Measurements from ENCODE around the gene ATP5PD. TPM values are rescaled to one million over a fixed set of nuclear protein-coding genes. Genes with fewer than 3 reads are reported as not detected.
"Not testable (repeated sequence)": the region's sequence is repeated elsewhere in the genome, so short reads cannot be mapped to it uniquely, and the experiment has no call there.

Gene ATP5PD
- total RNA-seq, 1 donor from 2014 or later = 188 TPM

GRCh38 chr17:75077496-75078283 is 30.9 kb upstream of the ATP5PD start:
- DNase-seq (ENCODE audit: low read depth in 2 of 2) = peak in 1 of 2 donors; percentile 65

GRCh38 chr17:75077072-75077495 is 30.3 kb upstream of the ATP5PD start:
- DNase-seq (ENCODE audit: low read depth in 2 of 2) = no peak

GRCh38 chr17:75075597-75076336 is 29.0 kb upstream of the ATP5PD start:
- no peak for DNase-seq (ENCODE audit: low read depth in 2 of 2)

GRCh38 chr17:75074532-75074931 is 27.8 kb upstream of the ATP5PD start:
- DNase-seq (ENCODE audit: low read depth in 2 of 2) = no peak

- DNase-seq (ENCODE audit: low read depth in 2 of 2) = no peak
Observed at GRCh38 chr17:75073618-75074047, 26.9 kb upstream of the ATP5PD start.

- not testable (repeated sequence) for DNase-seq (ENCODE audit: low read depth in 2 of 2)
Observed at GRCh38 chr17:75072909-75073308, 26.1 kb upstream of the ATP5PD start.

- peak; percentile 27 to 51 for DNase-seq (ENCODE audit: low read depth in 2 of 2)
Observed at GRCh38 chr17:75071478-75072271, 24.9 kb upstream of the ATP5PD start.

GRCh38 chr17:75069783-75070182 is 23.0 kb upstream of the ATP5PD start:
- DNase-seq (ENCODE audit: low read depth in 2 of 2) = peak in 1 of 2 donors; percentile 51

- DNase-seq (ENCODE audit: low read depth in 2 of 2) = no peak
Observed at GRCh38 chr17:75068750-75069149, 22.0 kb upstream of the ATP5PD start.

- no peak for DNase-seq (ENCODE audit: low read depth in 2 of 2)
Observed at GRCh38 chr17:75067856-75068255, 21.1 kb upstream of the ATP5PD start.

- DNase-seq (ENCODE audit: low read depth in 2 of 2) = peak; percentile 83 to 90
Observed at GRCh38 chr17:75065562-75066151, 18.9 kb upstream of the ATP5PD start.

GRCh38 chr17:75064867-75065561 is 18.2 kb upstream of the ATP5PD start:
- no peak for DNase-seq (ENCODE audit: low read depth in 2 of 2)

- DNase-seq (ENCODE audit: low read depth in 2 of 2) = no peak
Observed at GRCh38 chr17:75064460-75064859, 17.7 kb upstream of the ATP5PD start.

GRCh38 chr17:75064040-75064439 is 17.3 kb upstream of the ATP5PD start:
- DNase-seq (ENCODE audit: low read depth in 2 of 2) = no peak

GRCh38 chr17:75063626-75064025 is 16.9 kb upstream of the ATP5PD start:
- DNase-seq (ENCODE audit: low read depth in 2 of 2) = no peak

GRCh38 chr17:75063201-75063600 is 16.4 kb upstream of the ATP5PD start:
- no peak for DNase-seq (ENCODE audit: low read depth in 2 of 2)

- DNase-seq (ENCODE audit: low read depth in 2 of 2) = no peak
Observed at GRCh38 chr17:75061618-75062017, 14.8 kb upstream of the ATP5PD start.

GRCh38 chr17:75061055-75061438 is 14.3 kb upstream of the ATP5PD start:
- no peak for DNase-seq (ENCODE audit: low read depth in 2 of 2)

- DNase-seq (ENCODE audit: low read depth in 2 of 2) = no peak
Observed at GRCh38 chr17:75060434-75061054, 13.8 kb upstream of the ATP5PD start.

All from dermis microvascular lymphatic vessel endothelial cell (primary cell).